HG03571 (cell line): ENCODE data around the gene SESTD1.
A peak's percentile ranks its signal among the peaks of the same experiment; 100 is the strongest.

Experiments
- ATAC-seq: cut with Tn5 transposase; IDR thresholded peaks from one replicate; pipeline ENCODE4 v1.9.1; 2021; ENCODE audit not compliant: unreplicated experiment

The SESTD1 gene

GRCh38 chr2:179191110-179191509 lies 73.5 kb downstream of the SESTD1 start:
- ATAC-seq: no peak

GRCh38 chr2:179186126-179186525 lies 78.5 kb downstream of the SESTD1 start:
- no peak for ATAC-seq

DNA sequence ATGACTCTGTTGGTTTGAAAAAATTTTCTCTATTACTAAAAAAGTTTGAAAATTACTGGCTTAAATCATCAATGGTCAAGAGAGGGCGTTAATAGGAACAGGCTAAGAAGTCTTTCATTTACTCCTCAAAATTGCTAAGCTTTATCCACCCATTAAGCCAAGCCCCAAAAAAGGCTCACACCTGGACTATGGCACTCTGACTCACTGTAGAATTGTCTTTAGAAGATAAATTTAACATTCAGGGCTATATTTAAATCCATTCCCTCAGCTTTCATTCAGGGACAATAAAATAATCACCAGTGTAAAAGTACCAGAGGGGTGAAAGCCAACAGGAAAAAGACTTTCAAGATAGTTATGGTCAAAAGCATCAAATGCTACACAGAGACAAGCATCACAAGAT lies 80.0 kb downstream of the SESTD1 start:
- ATAC-seq: no peak

GRCh38 chr2:179181002-179181401 lies 83.6 kb downstream of the SESTD1 start:
- peak; percentile 52 for ATAC-seq

DNA sequence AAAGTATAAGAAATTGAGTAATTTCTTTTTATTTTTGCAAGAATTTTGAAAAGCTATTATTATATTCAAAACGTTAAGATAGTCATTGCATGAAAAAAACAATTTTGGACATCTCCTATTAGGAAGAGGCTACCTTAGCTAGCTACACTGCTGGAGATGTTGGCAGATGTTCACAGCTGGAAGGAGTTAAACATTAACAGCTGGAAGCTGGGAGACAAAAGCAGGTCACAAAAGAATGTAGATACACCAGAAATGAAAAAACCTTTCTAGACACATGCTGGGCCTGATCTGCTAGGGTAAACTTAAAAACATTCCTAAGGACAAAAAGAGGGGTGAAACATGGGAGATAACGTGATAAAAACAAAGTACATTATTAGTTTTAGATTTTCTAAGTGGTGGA lies 84.4 kb downstream of the SESTD1 start:
- no peak for ATAC-seq

DNA sequence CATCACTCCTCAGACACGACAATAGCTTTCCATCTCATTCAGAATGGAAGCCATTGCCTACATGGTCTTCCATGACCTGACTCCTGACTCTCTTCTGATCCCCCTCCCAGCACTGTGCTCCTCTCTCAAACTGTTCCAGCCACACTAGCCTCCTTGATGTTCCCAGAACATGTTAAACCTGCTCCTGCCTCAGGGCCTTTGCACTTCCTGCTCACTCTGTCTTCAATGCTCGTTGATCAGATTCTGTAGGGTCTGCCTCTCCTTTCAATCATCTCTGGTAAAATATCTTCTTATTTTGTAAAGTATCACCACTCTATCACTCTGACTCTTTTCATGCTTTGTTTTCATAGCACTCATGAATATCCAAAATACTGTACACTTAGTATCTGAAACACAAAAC lies 84.9 kb downstream of the SESTD1 start:
- ATAC-seq: no peak

- no peak for ATAC-seq
These were observed 86.9 kb downstream of the SESTD1 start for GRCh38 chr2:179177694-179178093.

DNA sequence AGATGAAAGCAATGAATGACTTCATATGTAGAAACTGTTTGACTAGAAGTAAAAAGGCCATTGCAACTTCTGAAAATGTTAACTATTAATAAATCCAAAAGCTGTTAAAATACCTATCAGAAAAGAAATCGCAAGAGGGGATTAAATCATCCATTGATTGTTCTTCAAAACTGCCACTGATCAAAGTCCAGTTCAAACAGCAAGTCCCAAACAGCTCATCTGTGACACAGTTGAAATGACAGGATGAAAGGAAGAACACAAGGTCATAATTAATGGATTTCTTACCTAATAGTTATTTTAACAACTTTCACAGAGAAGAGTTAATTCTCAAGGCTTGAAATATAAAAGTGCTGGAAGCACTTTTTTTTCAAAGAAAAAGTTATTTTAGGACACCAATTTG lies 90.4 kb downstream of the SESTD1 start:
- no peak for ATAC-seq

- no peak for ATAC-seq
These were observed 91.7 kb downstream of the SESTD1 start for GRCh38 chr2:179172894-179173293.

GRCh38 chr2:179171371-179171770 lies 93.3 kb downstream of the SESTD1 start:
- no peak for ATAC-seq

DNA sequence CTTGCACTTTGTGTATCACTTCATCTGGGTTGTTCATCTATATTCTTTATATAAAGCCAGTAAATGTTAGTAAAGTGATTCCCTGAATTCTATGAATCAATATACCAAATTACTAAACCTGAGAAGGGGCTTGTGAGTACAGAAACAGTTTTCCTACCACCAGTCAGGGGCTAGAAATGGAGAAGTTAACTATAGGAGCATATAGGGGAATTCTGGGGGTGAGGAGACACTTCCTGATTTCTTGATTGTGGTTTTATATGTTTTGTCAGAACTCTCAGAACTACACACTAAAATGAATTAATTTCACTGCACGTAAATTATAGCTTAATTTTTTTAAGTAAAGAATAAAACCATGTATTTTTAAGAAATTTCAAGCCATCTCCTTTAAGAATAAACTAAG lies 93.7 kb downstream of the SESTD1 start:
- ATAC-seq: no peak

DNA sequence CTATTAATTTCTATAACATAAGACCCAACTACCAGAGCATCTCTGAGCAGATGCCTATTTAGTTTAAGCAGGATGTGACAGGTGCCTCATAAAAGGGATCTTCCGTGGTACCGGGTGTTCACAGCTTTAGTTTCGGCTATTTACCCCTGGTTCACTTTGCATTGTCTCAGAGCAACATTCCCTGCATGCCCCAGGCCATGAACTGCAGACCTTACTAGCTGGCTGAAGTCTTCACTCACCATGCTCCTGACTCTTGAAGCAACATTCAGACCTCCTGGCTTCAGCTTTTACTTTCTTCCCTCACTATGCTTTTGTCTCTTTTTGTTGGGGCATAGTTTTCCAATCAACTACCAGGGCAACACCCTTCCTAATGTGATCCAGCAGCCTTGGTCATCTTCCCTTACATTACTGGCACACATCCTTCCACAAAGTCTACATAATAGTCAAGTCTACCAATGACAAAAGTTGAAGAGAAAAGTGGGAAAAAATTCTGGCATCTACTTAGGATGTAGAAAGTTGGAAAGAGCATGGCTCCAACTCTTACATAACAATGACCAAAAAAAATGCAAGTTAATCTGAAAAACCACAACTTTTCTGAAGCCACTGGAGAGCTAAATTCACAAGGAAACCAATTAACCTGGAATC lies 99.2 kb downstream of the SESTD1 start:
- no peak for ATAC-seq

DNA sequence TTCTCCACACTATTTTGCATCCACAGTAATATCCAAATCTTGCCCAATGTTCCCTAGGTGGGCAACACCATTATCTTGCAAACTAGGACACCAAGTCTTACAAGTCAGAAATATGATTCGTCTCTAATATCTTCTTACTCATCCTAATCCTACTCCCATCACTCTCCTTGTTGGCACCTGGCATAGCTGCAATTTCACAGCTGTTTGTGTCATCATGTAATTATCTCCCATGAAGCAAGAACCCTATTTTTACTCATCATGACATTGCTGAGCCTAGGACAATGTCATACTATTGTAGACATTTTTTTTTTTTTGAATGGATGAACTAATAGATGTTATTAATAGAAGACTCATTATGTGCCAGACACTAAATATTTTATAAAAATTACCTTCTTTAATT lies 123.4 kb downstream of the SESTD1 start:
- no peak for ATAC-seq

DNA sequence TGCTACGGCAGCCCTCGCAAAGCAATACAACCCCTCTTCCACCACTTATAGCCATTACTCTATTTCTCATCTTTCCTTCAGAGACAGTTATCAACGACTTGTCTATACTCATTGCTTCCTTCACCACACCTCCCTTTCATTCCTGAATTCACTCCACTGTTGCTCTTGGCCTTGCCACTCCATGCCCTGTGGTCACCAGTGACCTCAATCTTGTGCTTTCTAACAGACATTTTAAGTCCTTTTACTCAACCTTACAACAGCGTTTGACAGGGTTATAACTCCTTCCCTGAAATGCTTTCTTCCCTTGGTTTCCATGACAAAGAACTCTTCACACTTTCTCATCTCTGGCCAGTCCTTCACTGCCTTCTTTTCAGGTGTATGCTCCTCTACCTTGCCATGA lies 124.1 kb downstream of the SESTD1 start:
- ATAC-seq: no peak

GRCh38 chr2:179139506-179139905 lies 125.1 kb downstream of the SESTD1 start:
- ATAC-seq: no peak

GRCh38 chr2:179137200-179137759 lies 127.4 kb downstream of the SESTD1 start:
- ATAC-seq: no peak

- ATAC-seq: no peak
These were observed 131.6 kb downstream of the SESTD1 start for GRCh38 chr2:179133016-179133415.

- ATAC-seq: no peak
These were observed 132.6 kb downstream of the SESTD1 start for GRCh38 chr2:179132076-179132475.

GRCh38 chr2:179130560-179130959 lies 134.1 kb downstream of the SESTD1 start:
- no peak for ATAC-seq

DNA sequence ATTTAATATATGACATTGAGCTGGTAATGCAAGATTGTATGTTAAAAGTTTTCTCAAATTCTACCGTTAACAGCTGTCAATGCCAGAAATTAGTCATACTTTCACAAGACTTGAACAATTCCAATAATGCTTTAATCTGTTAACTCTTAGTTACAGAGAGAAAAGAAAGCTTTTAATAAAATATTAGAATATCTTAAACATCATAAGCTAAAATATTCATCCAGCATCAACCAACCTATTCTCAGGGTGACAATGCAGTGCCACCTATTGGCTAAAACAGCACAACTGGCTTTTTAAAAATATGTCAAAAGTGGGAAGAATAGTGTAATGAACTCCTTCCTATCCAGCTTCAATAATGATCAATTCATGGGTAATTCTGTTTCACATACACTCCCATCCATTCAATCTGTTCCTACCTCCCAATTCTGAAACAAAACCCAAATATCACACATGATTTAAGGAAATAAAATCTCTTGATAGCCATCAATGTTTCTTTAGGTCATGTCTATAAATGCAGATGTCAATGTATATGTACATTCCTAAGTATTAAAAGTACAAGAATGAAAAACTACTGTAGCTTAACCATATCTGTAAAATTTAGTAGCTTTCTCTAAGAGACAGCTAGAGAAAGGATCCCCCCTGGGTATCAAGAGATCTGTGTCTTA lies 134.9 kb downstream of the SESTD1 start:
- ATAC-seq: no peak

DNA sequence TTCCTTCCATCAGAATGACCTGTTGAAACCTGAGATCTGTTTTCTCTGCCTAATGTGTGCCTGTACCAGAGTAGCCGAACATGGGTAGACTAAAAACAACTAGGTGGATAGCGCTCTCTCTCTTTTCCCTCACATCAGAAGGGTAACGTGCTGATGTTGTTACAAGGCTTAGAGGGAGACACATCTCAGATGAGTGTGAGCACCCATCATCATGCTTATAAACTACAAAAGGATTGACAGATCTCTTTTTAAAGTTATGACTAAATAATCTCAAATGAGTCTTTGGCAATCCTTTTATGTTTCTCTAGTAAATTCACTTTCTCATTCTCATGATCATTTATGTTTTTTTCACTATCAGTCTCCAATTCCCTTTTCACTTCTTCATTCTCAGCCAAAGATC lies 139.2 kb downstream of the SESTD1 start:
- no peak for ATAC-seq

DNA sequence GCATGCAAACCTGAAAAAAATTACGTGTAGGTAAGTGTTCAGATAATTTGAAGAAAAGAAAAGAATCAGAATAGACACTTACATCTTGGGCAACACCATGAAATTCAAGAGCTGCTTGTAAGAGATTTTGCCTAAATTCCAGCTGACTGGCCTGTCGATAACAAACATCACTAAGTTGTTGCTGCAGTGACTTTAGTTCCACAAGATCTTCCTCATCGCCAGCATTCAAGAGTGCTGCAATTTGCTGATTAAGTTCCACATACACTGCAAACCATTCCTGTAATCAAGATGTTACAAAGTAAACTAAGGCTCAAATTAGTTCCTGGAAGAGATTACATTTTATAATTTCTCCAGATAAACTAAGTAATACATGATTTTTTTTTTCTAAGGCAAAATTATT lies 140.3 kb downstream of the SESTD1 start:
- no peak for ATAC-seq

- no peak for ATAC-seq
These were observed 141.4 kb downstream of the SESTD1 start for GRCh38 chr2:179123272-179123662.
